Measurements from ENCODE around the gene TAF8. TPM values are rescaled to one million over a fixed set of nuclear protein-coding genes. Genes with fewer than 3 reads are reported as not detected.

The TAF8 gene
- total RNA-seq, 4 donors from 2014 or later, result 24.5 to 37.6 (median 24.6) TPM

- no peak for DNase-seq
- H3K27me3 ChIP-seq, result no peaks in the 10 kb centered on the region
- H3K27ac ChIP-seq, result no peak overlapping the region
- no peak overlapping the region for H3K4me3 ChIP-seq
- no peak for TF ChIP-seq POLR2A (IDR thresholded peaks at IDR 0.05)
- TF ChIP-seq CTCF (IDR thresholded peaks at IDR 0.05), result no peak
- H3K9me3 ChIP-seq, result no peaks in the 10 kb centered on the region
- peaks cover 0 to 28% (median 0%) of the 10 kb centered on the region in 3 donors for H3K36me3 ChIP-seq
- H3K4me1 ChIP-seq, result peaks cover 0 to 7% (median 0%) of the 10 kb centered on the region in 4 donors
These were observed 78.4 kb downstream of the TAF8 start for GRCh38 chr6:42128460-42129359.

GRCh38 chr6:42129360-42129676 is 79.0 kb downstream of the TAF8 start:
- peaks cover 0 to 28% (median 0%) of the 10 kb centered on the region in 3 donors for H3K36me3 ChIP-seq

GRCh38 chr6:42131531-42131930 is 81.2 kb downstream of the TAF8 start:
- TF ChIP-seq POLR2A (IDR thresholded peaks at IDR 0.05) (no peak), CTCF (IDR thresholded peaks at IDR 0.05) (no peak)
- no peak for DNase-seq
- H3K4me1 ChIP-seq, result peaks cover 0 to 13% (median 0%) of the 10 kb centered on the region in 4 donors
- H3K9me3 ChIP-seq, result no peaks in the 10 kb centered on the region
- no peak overlapping the region for H3K4me3 ChIP-seq
- H3K36me3 ChIP-seq, result peaks cover 0 to 21% (median 0%) of the 10 kb centered on the region in 3 donors
- no peak overlapping the region for H3K27ac ChIP-seq
- H3K27me3 ChIP-seq, result no peaks in the 10 kb centered on the region

More at GRCh38 chr6:42129360-42129676, 79.0 kb downstream of the TAF8 start:
- Histone ChIP-seq H3K27ac (no peak overlapping the region), H3K4me1 (peaks cover 0 to 7% (median 0%) of the 10 kb centered on the region in 4 donors), H3K27me3 (no peaks in the 10 kb centered on the region), H3K9me3 (no peaks in the 10 kb centered on the region), H3K4me3 (no peak overlapping the region)
- TF ChIP-seq CTCF (IDR thresholded peaks at IDR 0.05), result no peak
- DNase-seq, result no peak

- no peak overlapping the region for H3K27ac ChIP-seq
- no peak overlapping the region for H3K4me3 ChIP-seq
- no peak for TF ChIP-seq POLR2A (IDR thresholded peaks at IDR 0.05)
- TF ChIP-seq CTCF (IDR thresholded peaks at IDR 0.05), result no peak
These were observed 83.6 kb downstream of the TAF8 start for GRCh38 chr6:42133926-42134325.

GRCh38 chr6:42135161-42135560 is 84.8 kb downstream of the TAF8 start:
- TF ChIP-seq POLR2A (IDR thresholded peaks at IDR 0.05), result no peak
- no peaks in the 10 kb centered on the region for H3K9me3 ChIP-seq
- peaks cover 0 to 39% (median 0%) of the 10 kb centered on the region in 4 donors for H3K4me1 ChIP-seq
- DNase-seq, result no peak
- H3K36me3 ChIP-seq, result peaks cover 0 to 11% (median 0%) of the 10 kb centered on the region in 3 donors
- no peak overlapping the region for H3K4me3 ChIP-seq
- no peak overlapping the region for H3K27ac ChIP-seq
- H3K27me3 ChIP-seq, result no peaks in the 10 kb centered on the region

More at GRCh38 chr6:42133926-42134325, 83.6 kb downstream of the TAF8 start:
- Histone ChIP-seq H3K27me3 (no peaks in the 10 kb centered on the region), H3K4me1 (peaks cover 0 to 31% (median 0%) of the 10 kb centered on the region in 4 donors), H3K36me3 (peaks cover 0 to 15% (median 0%) of the 10 kb centered on the region in 3 donors), H3K9me3 (no peaks in the 10 kb centered on the region)
- no peak for DNase-seq

GRCh38 chr6:42135722-42136121 is 85.4 kb downstream of the TAF8 start:
- no peak for DNase-seq

More at GRCh38 chr6:42135722-42136121, 85.4 kb downstream of the TAF8 start:
- H3K36me3 ChIP-seq, result peaks cover 0 to 10% (median 0%) of the 10 kb centered on the region in 3 donors
- no peaks in the 10 kb centered on the region for H3K27me3 ChIP-seq
- H3K9me3 ChIP-seq, result no peaks in the 10 kb centered on the region
- H3K27ac ChIP-seq, result no peak overlapping the region
- no peak for TF ChIP-seq CTCF (IDR thresholded peaks at IDR 0.05)
- no peak for TF ChIP-seq POLR2A (IDR thresholded peaks at IDR 0.05)
- H3K4me1 ChIP-seq, result peaks cover 0 to 39% (median 0%) of the 10 kb centered on the region in 4 donors
- H3K4me3 ChIP-seq, result no peak overlapping the region
